ENCODE measurements around the gene FAM184A.

FAM184A gene

DNA sequence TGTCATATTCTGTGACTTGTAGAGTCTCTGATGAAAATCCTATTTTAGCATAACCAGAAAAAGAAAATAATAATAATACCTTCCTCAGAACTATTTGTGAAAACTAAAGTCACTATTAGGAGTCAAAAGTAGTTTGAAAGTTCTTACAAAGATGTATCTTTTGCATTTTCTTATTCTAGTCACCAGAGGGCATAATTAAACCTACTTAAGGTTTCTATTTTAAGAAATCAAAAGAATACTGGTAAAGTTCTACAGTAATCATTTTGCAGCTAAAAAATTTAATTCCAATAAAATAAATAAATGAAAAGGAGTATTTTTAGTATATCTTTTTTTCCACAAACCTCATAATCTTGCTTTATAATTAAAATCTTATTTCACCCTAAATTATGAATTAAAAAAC lies 115.5 kb downstream of the FAM184A start:
- no peak for DNase-seq (ENCODE audit: low read depth in 2 of 2)

- no peak for DNase-seq (ENCODE audit: low read depth in 2 of 2)
Observed at GRCh38 chr6:118959903-118960302, 118.6 kb downstream of the FAM184A start.

DNA sequence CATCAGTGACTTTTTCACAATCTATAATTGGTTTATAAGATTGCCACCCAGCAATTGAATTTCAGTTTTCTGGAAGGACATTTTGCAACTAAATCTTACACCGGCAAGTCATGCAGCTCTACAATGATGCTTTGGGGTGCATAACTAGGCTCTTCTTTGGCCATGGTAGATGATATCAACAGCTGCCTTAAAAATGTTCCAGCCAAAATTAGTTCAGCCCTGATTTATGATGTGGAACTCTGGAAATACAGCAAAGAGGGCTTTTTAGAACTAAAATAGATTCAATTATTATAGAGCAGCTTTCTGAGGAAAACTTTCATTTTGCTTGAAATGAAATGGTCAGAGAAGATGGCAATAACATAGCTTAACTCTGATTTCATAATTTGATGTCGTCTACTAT lies 125.1 kb downstream of the FAM184A start:
- no peak for DNase-seq (ENCODE audit: low read depth in 2 of 2)

DNA sequence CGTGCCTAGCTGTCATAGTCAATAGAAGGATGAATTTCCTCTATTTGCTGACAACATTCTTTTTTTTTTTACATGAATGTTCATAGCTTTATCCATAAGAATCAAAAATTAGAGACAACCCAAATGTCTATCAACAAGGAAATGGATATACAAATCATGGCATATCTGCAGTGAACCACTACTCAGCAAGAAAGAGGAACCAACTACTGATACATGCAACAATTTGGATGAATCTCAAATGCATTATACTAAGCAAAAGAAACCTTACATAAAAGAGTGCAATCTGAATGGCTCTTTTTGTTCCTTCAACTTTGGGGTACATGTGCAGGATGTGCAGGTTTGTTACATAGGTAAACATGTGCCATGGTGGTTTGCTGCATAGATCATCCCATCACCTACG lies 125.8 kb downstream of the FAM184A start:
- no peak for DNase-seq (ENCODE audit: low read depth in 2 of 2)

DNA sequence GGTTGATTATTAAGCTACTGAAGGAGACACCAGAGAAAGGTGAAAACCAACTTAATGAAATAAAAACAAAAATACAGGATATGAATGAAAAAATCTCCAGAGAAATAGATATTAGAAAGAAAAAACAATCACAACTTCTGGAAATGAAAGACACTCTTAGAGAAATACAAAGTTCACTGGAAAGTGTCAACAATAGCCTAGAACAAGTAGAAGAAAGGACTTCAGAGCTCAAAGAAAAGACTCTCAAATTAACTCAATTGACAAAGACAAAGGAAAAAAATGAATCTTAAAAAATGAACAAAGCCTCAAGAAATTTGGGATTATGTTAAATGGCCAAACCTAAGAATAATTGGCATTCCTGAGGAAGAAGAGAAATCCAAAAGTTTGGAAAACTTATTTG lies 133.2 kb downstream of the FAM184A start:
- no peak for DNase-seq (ENCODE audit: low read depth in 2 of 2)

DNA sequence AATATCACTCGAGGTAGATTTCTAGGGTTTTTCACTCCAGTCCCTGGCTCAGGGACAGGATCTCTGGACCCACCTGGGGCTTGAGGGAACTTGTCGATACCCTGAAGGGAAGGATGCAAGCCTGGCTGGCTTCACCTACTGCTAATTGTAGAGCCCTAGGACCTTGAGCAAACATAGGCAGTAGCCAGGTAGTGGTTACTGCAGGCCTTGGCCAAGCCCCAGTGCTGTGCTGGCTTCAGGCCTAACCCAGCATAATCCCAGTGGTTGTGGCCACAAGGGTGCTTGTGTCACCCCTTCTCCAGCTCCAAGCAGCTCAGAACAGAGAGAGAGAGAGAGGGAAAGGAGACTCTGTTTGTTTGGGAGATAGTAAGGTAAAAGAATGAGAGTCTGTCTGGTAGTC lies 137.7 kb downstream of the FAM184A start:
- DNase-seq (ENCODE audit: low read depth in 2 of 2) = no peak

- no peak for DNase-seq (ENCODE audit: low read depth in 2 of 2)
Observed at GRCh38 chr6:118939683-118940082, 138.8 kb downstream of the FAM184A start.

GRCh38 chr6:118935978-118936703 lies 142.3 kb downstream of the FAM184A start:
- no peak for DNase-seq (ENCODE audit: low read depth in 2 of 2)

DNA sequence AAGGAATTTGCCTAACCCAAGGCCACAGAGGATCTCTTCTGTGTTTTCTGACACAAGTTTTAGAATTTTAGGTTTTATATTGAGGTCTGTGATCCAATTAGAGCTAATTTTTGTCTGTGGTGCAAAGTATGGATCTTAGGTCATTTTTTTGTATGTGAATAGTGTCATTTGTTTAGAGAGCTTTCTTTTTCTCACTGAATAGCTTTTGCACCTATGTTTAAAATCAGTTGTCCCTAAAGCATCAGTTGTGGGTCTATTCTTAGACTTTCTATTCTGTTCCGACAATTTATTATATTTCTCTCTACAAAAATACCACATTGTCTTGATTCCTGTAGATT lies 143.2 kb downstream of the FAM184A start:
- no peak for DNase-seq (ENCODE audit: low read depth in 2 of 2)

DNA sequence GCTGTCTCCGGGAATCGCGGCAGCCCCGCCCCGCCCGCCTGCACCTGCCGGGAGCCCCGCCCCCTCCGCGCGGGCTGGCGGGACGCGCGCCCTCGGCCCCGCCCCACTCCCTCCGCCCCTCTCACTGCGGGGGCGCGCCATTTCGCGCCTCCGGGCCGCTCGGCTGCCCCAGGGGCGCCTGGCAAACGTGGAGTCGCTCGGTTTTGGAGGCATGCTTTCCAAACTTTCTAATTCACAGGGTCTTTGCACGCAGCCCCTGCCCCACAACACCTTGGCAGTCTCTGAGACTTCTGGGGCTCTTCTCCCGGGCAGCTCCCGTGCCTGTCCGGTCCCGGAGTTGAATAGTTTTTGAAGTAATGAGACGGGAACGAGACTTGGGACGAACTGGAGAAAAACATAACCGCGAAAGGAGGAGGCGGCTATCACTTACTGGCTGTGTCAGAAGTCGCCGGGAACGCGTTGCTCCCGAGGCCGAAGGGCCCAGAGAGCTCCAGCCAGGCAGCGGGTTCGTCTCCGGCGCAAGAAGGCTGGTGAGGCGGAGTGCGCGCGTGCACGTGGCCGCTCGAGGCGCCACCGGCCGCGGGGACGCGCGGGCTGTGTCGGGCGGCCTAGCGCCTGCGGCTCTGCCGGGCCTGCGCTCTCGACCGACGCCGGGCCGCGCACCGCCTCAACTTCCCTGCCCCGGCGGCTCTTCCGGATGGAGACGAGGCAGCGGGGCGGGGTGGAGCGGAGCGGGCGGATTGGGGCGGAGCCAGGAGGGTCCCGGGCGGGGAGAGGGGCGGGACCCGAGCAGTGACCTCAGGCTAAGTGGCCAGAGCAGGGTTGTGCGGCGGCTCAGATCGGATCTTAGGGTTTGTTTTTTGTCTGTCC lies 143.8 kb downstream of the FAM184A start, which contains the start of gene MCM9:
Gene MCM9 (minus strand): TSS at position 699 of the 870 bp plus-strand sequence. CDS start 3,436 bp downstream, outside the sequence.
- peak; percentile 75 to 77 for DNase-seq (ENCODE audit: low read depth in 2 of 2)

- DNase-seq (ENCODE audit: low read depth in 2 of 2) = no peak
Observed at GRCh38 chr6:118933855-118934460, 144.5 kb downstream of the FAM184A start.

DNA sequence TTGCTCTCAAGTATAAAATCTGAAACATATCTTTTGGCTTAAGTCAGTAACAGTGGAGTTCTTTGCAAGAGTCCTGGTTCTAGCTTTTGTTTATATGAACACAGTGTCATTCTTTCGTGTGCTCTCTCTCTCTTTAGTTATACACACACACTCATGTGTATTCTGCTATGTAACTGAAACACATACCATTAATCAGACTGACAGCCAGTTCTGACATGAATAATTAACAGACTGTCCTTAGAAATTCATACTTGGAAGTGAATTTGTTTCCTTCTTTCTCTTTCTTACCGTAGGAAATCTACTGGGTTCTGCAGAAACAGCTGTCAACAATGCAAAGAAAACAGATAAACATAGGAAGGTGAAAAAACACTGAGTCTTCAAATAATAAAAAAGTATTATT lies 146.0 kb downstream of the FAM184A start:
- no peak for DNase-seq (ENCODE audit: low read depth in 2 of 2)

GRCh38 chr6:118931436-118931835 lies 147.0 kb downstream of the FAM184A start:
- DNase-seq (ENCODE audit: low read depth in 2 of 2) = no peak

DNA sequence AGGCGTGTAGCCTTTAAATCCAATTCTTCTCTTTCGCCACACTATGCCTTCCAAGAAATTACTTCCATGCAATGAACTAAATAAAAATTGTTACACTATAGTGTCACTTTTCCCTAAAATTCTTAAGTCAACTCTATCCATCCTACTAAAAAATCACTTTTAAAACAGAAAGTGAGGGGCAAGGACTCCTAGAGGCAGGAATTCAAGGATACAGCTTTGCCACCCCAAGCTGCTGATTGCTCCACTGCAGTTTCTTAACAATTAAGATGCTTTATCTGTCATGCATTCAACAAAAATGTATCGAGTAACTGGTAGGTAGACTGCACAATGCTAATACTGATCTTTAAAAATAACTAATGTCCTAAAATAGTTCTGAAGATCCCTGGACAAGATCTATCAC lies 147.8 kb downstream of the FAM184A start:
- no peak for DNase-seq (ENCODE audit: low read depth in 2 of 2)

DNA sequence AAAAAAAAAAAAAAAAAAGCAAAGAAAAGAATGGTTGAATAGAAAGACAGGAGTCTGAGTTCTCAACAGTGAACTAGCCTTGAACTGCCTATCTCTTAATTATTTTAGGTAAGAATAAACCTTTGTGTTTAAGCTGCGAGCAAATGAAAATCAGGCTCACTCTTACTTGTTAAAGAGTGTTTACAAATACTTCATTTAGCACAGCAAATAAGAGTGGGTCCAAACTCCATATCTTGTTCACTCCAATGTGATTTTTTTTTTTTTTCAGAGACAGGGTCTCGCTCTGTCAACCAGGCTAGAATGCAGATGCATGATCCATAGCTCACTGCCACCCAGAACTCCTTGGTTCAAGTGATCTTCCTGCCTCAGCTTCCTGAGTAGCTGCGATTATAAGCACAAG lies 155.4 kb downstream of the FAM184A start:
- DNase-seq (ENCODE audit: low read depth in 2 of 2) = no peak

DNA sequence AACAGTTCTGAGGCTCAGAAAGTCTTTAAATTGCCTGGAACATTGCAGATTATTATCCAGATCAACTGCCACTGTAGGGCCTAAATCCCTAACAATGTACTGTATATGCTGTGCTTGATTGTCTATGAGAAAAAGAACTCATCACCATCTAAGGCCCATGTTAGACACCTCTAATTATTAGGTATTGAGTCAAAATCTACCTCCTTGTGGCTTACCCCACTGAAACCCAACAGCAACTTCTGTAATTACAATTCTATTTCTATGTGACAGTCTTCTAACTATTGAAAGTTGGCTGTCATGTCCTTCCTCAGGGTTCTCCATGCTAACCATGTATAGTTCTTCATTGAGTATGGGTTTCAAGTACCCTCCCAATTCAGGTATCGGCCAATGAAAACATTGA lies 157.4 kb downstream of the FAM184A start:
- no peak for DNase-seq (ENCODE audit: low read depth in 2 of 2)

GRCh38 chr6:118918329-118918725 lies 160.1 kb downstream of the FAM184A start:
- no peak for DNase-seq (ENCODE audit: low read depth in 2 of 2)

GRCh38 chr6:118917546-118918328 lies 160.7 kb downstream of the FAM184A start:
- no peak for DNase-seq (ENCODE audit: low read depth in 2 of 2)

DNA sequence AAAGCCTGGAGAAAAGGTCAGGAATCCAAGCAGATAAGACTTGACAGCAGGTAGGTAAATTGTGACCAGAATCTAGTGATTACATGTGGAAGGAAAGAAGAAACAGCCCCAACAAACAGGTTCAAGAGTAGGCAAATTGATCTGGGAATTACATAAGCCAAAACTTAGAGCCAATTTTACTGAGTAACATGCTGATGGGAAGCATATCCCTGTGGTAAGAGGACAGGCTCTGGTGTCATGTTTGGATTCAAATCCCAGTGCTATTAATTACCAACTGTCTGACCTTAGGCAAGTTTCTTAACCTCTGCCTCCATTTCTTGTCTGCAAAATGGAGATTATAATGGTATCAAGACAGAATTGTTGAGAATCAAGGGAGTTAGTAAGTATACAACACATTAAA lies 163.9 kb downstream of the FAM184A start:
- DNase-seq (ENCODE audit: low read depth in 2 of 2) = no peak

GRCh38 chr6:118913161-118913560 lies 165.3 kb downstream of the FAM184A start:
- DNase-seq (ENCODE audit: low read depth in 2 of 2) = no peak

GRCh38 chr6:118912646-118913045 lies 165.8 kb downstream of the FAM184A start:
- no peak for DNase-seq (ENCODE audit: low read depth in 2 of 2)

All from stimulated activated CD8-positive, alpha-beta memory T cell treated with anti-CD3 and anti-CD28 coated beads, Interleukin-7, amount 100 ng/mL, for 1 hour (primary cell).